Trophoblast cell (in vitro differentiated cells and primary cell): ENCODE results near the gene MPO.

Source experiments
- DNase-seq, 2 donors: peaks; one replicate each; pipeline ENCODE4 v3.0.0-alpha.2; 2016
- H2AFZ ChIP-seq: 2 replicates; pipeline ENCODE4 v1.6.1; 2013; ENCODE audit warnings: low read length, moderate library complexity, mild to moderate bottlenecking; ENCODE audit not compliant: insufficient read depth, poor library complexity
- H2AK5ac ChIP-seq: 2 replicates; pipeline ENCODE4 v1.6.1; 2013; ENCODE audit warnings: mild to moderate bottlenecking, low read length
- H2BK120ac ChIP-seq: 2 replicates; pipeline ENCODE4 v1.6.1; 2013; ENCODE audit warnings: low read length, mild to moderate bottlenecking, moderate library complexity; ENCODE audit not compliant: insufficient read depth, poor library complexity
- H2BK12ac ChIP-seq: 2 replicates; pipeline ENCODE4 v1.6.1; 2013; ENCODE audit warnings: mild to moderate bottlenecking, low read length, moderate library complexity
- H2BK5ac ChIP-seq: 2 replicates; pipeline ENCODE4 v1.6.1; 2013; ENCODE audit warnings: low read length, low read depth, moderate library complexity, mild to moderate bottlenecking; ENCODE audit not compliant: poor library complexity
- H3K14ac ChIP-seq: 2 replicates; pipeline ENCODE4 v1.6.1; 2013; ENCODE audit warnings: mild to moderate bottlenecking, low read length
- H3K18ac ChIP-seq: 2 replicates; pipeline ENCODE4 v1.6.1; 2013; ENCODE audit warnings: mild to moderate bottlenecking, low read length
- H3K23ac ChIP-seq: 2 replicates; pipeline ENCODE4 v1.6.1; 2013; ENCODE audit warnings: low read length
- H3K27ac ChIP-seq: 2 replicates; pipeline ENCODE4 v1.5.1; 2013; ENCODE audit warnings: low read depth, mild to moderate bottlenecking, inconsistent platforms, low read length, moderate library complexity
- H3K27me3 ChIP-seq: 2 replicates; pipeline ENCODE4 v1.6.1; 2013; ENCODE audit warnings: inconsistent platforms, mild to moderate bottlenecking, low read length, moderate library complexity; ENCODE audit not compliant: insufficient read depth
- H3K36me3 ChIP-seq, 2 experiments: 1 replicate in 1 of 2; 2 replicates in 1 of 2; pipeline ENCODE4 v1.6.1; 2013; ENCODE audit warnings: low read length in 2 of 2, mild to moderate bottlenecking in 2 of 2, moderate library complexity in 1 of 2; ENCODE audit not compliant: insufficient read depth in 2 of 2, control insufficient read depth in 1 of 2
- H3K4ac ChIP-seq: 2 replicates; pipeline ENCODE4 v1.6.1; 2013; ENCODE audit warnings: low read depth, mild to moderate bottlenecking, low read length, moderate library complexity
- H3K4me1 ChIP-seq, 2 experiments: 1 replicate in 1 of 2; 2 replicates in 1 of 2; pipeline ENCODE4 v1.6.1; 2013; ENCODE audit warnings: low read length in 2 of 2, mild to moderate bottlenecking in 2 of 2, moderate library complexity in 1 of 2; ENCODE audit not compliant: insufficient read depth in 2 of 2, control insufficient read depth in 1 of 2
- H3K4me2 ChIP-seq: 2 replicates; pipeline ENCODE4 v1.6.1; 2013; ENCODE audit warnings: inconsistent platforms, mild to moderate bottlenecking, low read length, moderate library complexity
- H3K4me3 ChIP-seq: 2 replicates; pipeline ENCODE4 v1.5.1; 2013; ENCODE audit warnings: mild to moderate bottlenecking, low read depth, low read length, inconsistent platforms
- H3K79me1 ChIP-seq: one replicate; pipeline ENCODE4 v1.6.1; 2013; ENCODE audit warnings: low read length
- H3K79me2 ChIP-seq: 2 replicates; pipeline ENCODE4 v1.6.1; 2013; ENCODE audit warnings: low read length, mild to moderate bottlenecking; ENCODE audit not compliant: control insufficient read depth, insufficient read depth, poor library complexity
- H3K9ac ChIP-seq: 2 replicates; pipeline ENCODE4 v1.6.1; 2013; ENCODE audit warnings: mild to moderate bottlenecking, low read length
- H3K9me3 ChIP-seq: 2 replicates; pipeline ENCODE4 v1.6.1; 2013; ENCODE audit warnings: low read depth, mild to moderate bottlenecking, control low read depth, inconsistent platforms, low read length; ENCODE audit not compliant: insufficient read depth
- H4K12ac ChIP-seq: 2 replicates; pipeline ENCODE4 v1.6.1; 2013; ENCODE audit warnings: low read depth, mild to moderate bottlenecking, low read length, moderate library complexity
- H4K8ac ChIP-seq: 2 replicates; pipeline ENCODE4 v1.6.1; 2013; ENCODE audit warnings: low read depth, mild to moderate bottlenecking, low read length, moderate library complexity
- H4K91ac ChIP-seq: one replicate; pipeline ENCODE4 v1.6.1; 2013; ENCODE audit warnings: low read depth, mild to moderate bottlenecking, low read length, moderate library complexity
- WGBS: extraction: QIAGEN DNeasy Blood & Tissue Kit; methylation state at CpG from one replicate; pipeline ENCODE4 v1.1.7; 2013; ENCODE audit warnings: missing lambda C conversion rate; ENCODE audit not compliant: insufficient read length, insufficient coverage; ENCODE audit errors: extremely low coverage; 5-methylcytosine and 5-hydroxymethylcytosine counted together

Gene MPO

GRCh38 chr17:58277802-58278595 lies 2.7 kb downstream of the MPO start:
- no peak overlapping the region for H3K4me2 ChIP-seq
- H3K4me1 ChIP-seq: peaks cover 0 to 2% of the 10 kb centered on the region in 2 experiments
- H2BK12ac ChIP-seq: no peak overlapping the region
- no peak overlapping the region for H2AK5ac ChIP-seq
- no peaks in the 10 kb centered on the region for H3K79me1 ChIP-seq
- no peak overlapping the region for H2BK5ac ChIP-seq
- no peak overlapping the region for H4K12ac ChIP-seq
- no peak overlapping the region for H2AFZ ChIP-seq
- H3K18ac ChIP-seq: no peak overlapping the region
- H3K9me3 ChIP-seq: peaks cover 5% of the 10 kb centered on the region
- no peak overlapping the region for H4K8ac ChIP-seq
- no peak overlapping the region for H3K4ac ChIP-seq
- H2BK120ac ChIP-seq: no peak overlapping the region
- no peaks in the 10 kb centered on the region for H3K27me3 ChIP-seq
- H3K27ac ChIP-seq: no peak overlapping the region
- H3K79me2 ChIP-seq: no peaks in the 10 kb centered on the region
- no peak overlapping the region for H3K9ac ChIP-seq
- peak in 1 of 2 donors; percentile 20 for DNase-seq
- H3K4me3 ChIP-seq: no peak overlapping the region
- WGBS: no CpG with 5 or more reads among the region's 36 CpGs
- no peak overlapping the region for H4K91ac ChIP-seq
- H3K14ac ChIP-seq: no peak overlapping the region
- H3K36me3 ChIP-seq: no peaks in the 10 kb centered on the region
- no peak overlapping the region for H3K23ac ChIP-seq

- H3K9me3 ChIP-seq: peaks cover 5% of the 10 kb centered on the region
- H3K36me3 ChIP-seq: no peaks in the 10 kb centered on the region
- no CpG with 5 or more reads among the region's 5 CpGs for WGBS
Observed at GRCh38 chr17:58277107-58277801, 3.5 kb downstream of the MPO start.

GRCh38 chr17:58276423-58276822 lies 4.3 kb downstream of the MPO start:
- Histone ChIP-seq H3K4me1 (no peaks in the 10 kb centered on the region), H3K9ac (no peak overlapping the region), H3K4me3 (no peak overlapping the region), H2AK5ac (no peak overlapping the region), H3K79me1 (no peaks in the 10 kb centered on the region), H3K4ac (no peak overlapping the region), H3K27me3 (no peaks in the 10 kb centered on the region), H3K14ac (no peak overlapping the region), H3K4me2 (no peak overlapping the region), H3K27ac (no peak overlapping the region), H3K36me3 (no peaks in the 10 kb centered on the region), H2BK5ac (no peak overlapping the region), H2BK120ac (no peak overlapping the region), H4K12ac (no peak overlapping the region), H3K18ac (no peak overlapping the region), H2BK12ac (no peak overlapping the region), H3K9me3 (peaks cover 5% of the 10 kb centered on the region), H3K23ac (no peak overlapping the region), H2AFZ (no peak overlapping the region), H4K91ac (no peak overlapping the region), H4K8ac (no peak overlapping the region), H3K79me2 (no peaks in the 10 kb centered on the region)
- no peak for DNase-seq
- no CpG with 5 or more reads among the region's 2 CpGs for WGBS

More at GRCh38 chr17:58277107-58277801, 3.5 kb downstream of the MPO start:
- Histone ChIP-seq H2AFZ (no peak overlapping the region), H2AK5ac (no peak overlapping the region), H2BK5ac (no peak overlapping the region), H3K79me1 (no peaks in the 10 kb centered on the region), H3K9ac (no peak overlapping the region), H3K14ac (no peak overlapping the region), H4K12ac (no peak overlapping the region), H3K18ac (no peak overlapping the region), H2BK12ac (no peak overlapping the region), H3K23ac (no peak overlapping the region), H4K8ac (no peak overlapping the region), H3K27ac (no peak overlapping the region), H3K4ac (no peak overlapping the region), H3K4me2 (no peak overlapping the region), H3K4me1 (peaks cover 0 to 2% of the 10 kb centered on the region in 2 experiments), H4K91ac (no peak overlapping the region), H2BK120ac (no peak overlapping the region), H3K79me2 (no peaks in the 10 kb centered on the region), H3K4me3 (no peak overlapping the region), H3K27me3 (no peaks in the 10 kb centered on the region)
- peak in 1 of 2 donors; percentile 40 for DNase-seq

- Histone ChIP-seq H2BK120ac (no peak overlapping the region), H3K4ac (no peak overlapping the region), H3K9ac (no peak overlapping the region), H3K36me3 (no peaks in the 10 kb centered on the region), H3K79me1 (no peaks in the 10 kb centered on the region), H3K4me3 (no peak overlapping the region), H4K91ac (no peak overlapping the region), H3K14ac (no peak overlapping the region), H2AFZ (no peak overlapping the region), H3K79me2 (no peaks in the 10 kb centered on the region), H3K27me3 (no peaks in the 10 kb centered on the region), H4K8ac (no peak overlapping the region), H3K27ac (no peak overlapping the region), H3K18ac (no peak overlapping the region), H3K4me1 (no peaks in the 10 kb centered on the region), H3K4me2 (no peak overlapping the region), H3K23ac (no peak overlapping the region), H2AK5ac (no peak overlapping the region), H2BK12ac (no peak overlapping the region), H4K12ac (no peak overlapping the region), H3K9me3 (peaks cover 9% of the 10 kb centered on the region), H2BK5ac (no peak overlapping the region)
- DNase-seq: no peak
- no CpG with 5 or more reads among the region's 10 CpGs for WGBS
Observed at GRCh38 chr17:58275417-58275816, 5.3 kb downstream of the MPO start.
